DOHH2 (cell line): ENCODE measurements around the gene TRMT2A.

Experiments
- H3F3A ChIP-seq: fragments of 200-600 bp; sonication (generic), shearing (Covaris generic); 2 replicates; pipeline ENCODE4 v1.6.0; 2016; ENCODE audit warnings: antibody characterized with exemption, mild to moderate bottlenecking; ENCODE audit not compliant: control insufficient read depth, insufficient read depth
- H3K27ac ChIP-seq: fragments of 200-600 bp; sonication (generic); 2 replicates; pipeline ENCODE4 v1.5.1; 2014; ENCODE audit warnings: low read depth, mild to moderate bottlenecking, low read length, moderate library complexity
- H3K27me3 ChIP-seq: fragments of 200-600 bp; sonication (generic); 2 replicates; pipeline ENCODE4 v1.6.1; 2014; ENCODE audit warnings: mild to moderate bottlenecking, low read length, mixed read lengths; ENCODE audit not compliant: control insufficient read depth
- H3K36me3 ChIP-seq: fragments of 200-600 bp; sonication (generic); 2 replicates; pipeline ENCODE4 v1.6.1; 2014; ENCODE audit warnings: mild to moderate bottlenecking, low read length, moderate library complexity, mixed read lengths; ENCODE audit not compliant: control insufficient read depth
- H3K4me1 ChIP-seq: fragments of 200-600 bp; sonication (generic); 2 replicates; pipeline ENCODE4 v1.6.1; 2014; ENCODE audit warnings: mild to moderate bottlenecking, low read length, mixed read lengths; ENCODE audit not compliant: control insufficient read depth
- H3K4me2 ChIP-seq: fragments of 200-600 bp; sonication (generic); 2 replicates; pipeline ENCODE4 v1.6.0; 2014; ENCODE audit warnings: mild to moderate bottlenecking, low read length, moderate library complexity
- H3K4me3 ChIP-seq: fragments of 200-600 bp; sonication (generic); 2 replicates; pipeline ENCODE4 v1.5.1; 2014; ENCODE audit warnings: mild to moderate bottlenecking, low read length, mixed read lengths
- H3K79me2 ChIP-seq: fragments of 200-600 bp; sonication (generic); 2 replicates; pipeline ENCODE4 v1.6.1; 2014; ENCODE audit warnings: mild to moderate bottlenecking, low read length, mixed read lengths; ENCODE audit not compliant: control insufficient read depth
- H3K9me2 ChIP-seq: fragments of 200-600 bp; sonication (generic); replicated peaks from 2 replicates; pipeline ENCODE4 v1.6.1; 2014; ENCODE audit warnings: mild to moderate bottlenecking, low read length, mixed read lengths; ENCODE audit not compliant: control insufficient read depth
- H3K9me3 ChIP-seq: fragments of 200-600 bp; sonication (generic); 2 replicates; pipeline ENCODE4 v1.6.1; 2014; ENCODE audit warnings: antibody characterized with exemption, low read length, mixed read lengths; ENCODE audit not compliant: control insufficient read depth, insufficient read depth
- H4K20me1 ChIP-seq: fragments of 200-600 bp; sonication (generic); 2 replicates; pipeline ENCODE4 v1.6.0; 2014; ENCODE audit warnings: low read depth, mild to moderate bottlenecking, antibody characterized with exemption, low read length, moderate library complexity; ENCODE audit not compliant: control insufficient read depth, insufficient read depth
- CTCF ChIP-seq: fragments of 200-600 bp; sonication (generic); IDR thresholded peaks from one replicate; pipeline ENCODE4 v1.5.1; 2014; ENCODE audit warnings: antibody characterized with exemption, mild to moderate bottlenecking, low read depth, low read length; ENCODE audit not compliant: poor library complexity, severe bottlenecking
- EZH2phosphoT487 ChIP-seq: fragments of 200-600 bp; sonication (generic); IDR thresholded peaks from 2 replicates; pipeline ENCODE4 v1.6.1; 2017; ENCODE audit warnings: borderline replicate concordance, mild to moderate bottlenecking, antibody characterized with exemption, low read length, moderate library complexity, mixed read lengths

The TRMT2A gene

DNA sequence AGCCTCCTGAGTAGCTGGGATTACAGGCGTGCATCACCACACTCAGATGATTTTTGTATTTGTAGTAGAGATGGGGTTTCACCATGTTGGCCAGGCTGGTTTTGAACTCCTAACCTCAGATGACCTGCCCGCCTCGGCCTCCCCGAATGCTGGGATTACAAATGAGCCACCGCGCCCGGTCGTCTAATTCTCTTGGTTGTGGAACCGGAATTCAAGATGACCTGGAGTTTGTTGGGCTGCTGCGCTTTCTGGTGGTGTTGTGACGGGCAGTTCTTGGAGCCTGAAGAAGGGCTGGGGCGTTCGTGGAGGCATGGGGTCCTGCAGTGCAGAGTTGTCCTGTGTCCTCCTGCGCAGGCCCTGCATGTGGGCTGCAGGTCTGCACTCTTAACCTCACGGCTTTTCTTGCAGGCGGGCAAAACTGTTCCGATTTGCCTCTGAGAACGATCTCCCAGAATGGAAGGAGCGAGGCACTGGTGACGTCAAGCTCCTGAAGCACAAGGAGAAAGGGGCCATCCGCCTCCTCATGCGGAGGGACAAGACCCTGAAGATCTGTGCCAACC, 4.9 kb upstream of the TRMT2A start:
- Histone ChIP-seq H3K4me1 (peaks cover 21% of the 10 kb centered on the region), H3K27me3 (no peaks in the 10 kb centered on the region), H3K4me3 (no peak overlapping the region), H3K9me3 (no peaks in the 10 kb centered on the region), H3F3A (peaks cover 12% of the 10 kb centered on the region; the same call in 1 of the 2 replicates), H3K4me2 (no peak overlapping the region), H4K20me1 (peaks cover 24% of the 10 kb centered on the region), H3K9me2 (no peaks in the 10 kb centered on the region), H3K27ac (no peak overlapping the region), H3K79me2 (peaks cover 69% of the 10 kb centered on the region), H3K36me3 (peaks cover 90% of the 10 kb centered on the region)
- no peak for TF ChIP-seq EZH2phosphoT487
- no peak for TF ChIP-seq CTCF

DNA sequence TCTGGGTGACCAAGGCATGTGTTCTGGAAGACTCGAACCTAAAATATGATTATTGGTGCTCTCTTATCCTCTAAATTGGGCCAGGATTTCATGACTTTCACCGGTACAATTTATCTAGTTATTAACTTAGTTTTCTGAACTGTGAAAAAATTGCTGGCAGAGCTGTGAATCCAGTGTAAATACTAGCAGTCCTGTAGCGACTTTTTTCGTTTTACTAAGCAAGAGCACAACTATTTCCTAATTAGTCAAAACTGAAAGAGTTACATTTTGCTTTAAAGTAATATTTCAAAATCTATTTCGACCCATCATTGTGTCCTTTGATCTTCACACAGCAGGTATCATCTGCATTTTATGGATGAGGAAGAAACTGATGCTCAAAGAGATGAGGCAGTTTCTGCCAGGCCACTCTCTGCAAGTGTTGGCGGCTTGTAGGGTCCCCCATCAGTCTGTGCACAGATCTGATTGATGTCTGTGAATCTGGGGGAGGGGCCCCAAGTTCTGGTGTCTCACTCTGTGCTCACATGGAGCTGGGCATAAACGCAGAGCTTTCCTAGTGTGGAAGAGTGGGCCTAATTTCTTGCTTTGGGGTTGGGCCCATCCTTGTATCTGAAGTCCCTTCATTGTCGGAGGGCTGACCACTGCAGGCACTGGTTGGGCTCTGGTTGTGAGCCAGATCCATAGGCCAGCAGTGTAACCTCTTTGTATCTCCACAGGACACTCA, 1.4 kb upstream of the TRMT2A start:
- no peaks in the 10 kb centered on the region for H3K9me3 ChIP-seq
- peaks cover 90% of the 10 kb centered on the region for H3K36me3 ChIP-seq
- H4K20me1 ChIP-seq: peaks cover 22% of the 10 kb centered on the region
- peak overlapping the region; percentile 65 for H3K27ac ChIP-seq
- TF ChIP-seq CTCF (no peak), EZH2phosphoT487 (no peak)
- H3K4me3 ChIP-seq: peak overlapping the region; percentile 93
- H3K4me1 ChIP-seq: peaks cover 34% of the 10 kb centered on the region
- H3F3A ChIP-seq: no peaks in the 10 kb centered on the region
- H3K4me2 ChIP-seq: peak overlapping the region; percentile 84
- H3K27me3 ChIP-seq: no peaks in the 10 kb centered on the region
- no peaks in the 10 kb centered on the region for H3K9me2 ChIP-seq
- peaks cover 91% of the 10 kb centered on the region for H3K79me2 ChIP-seq

DNA sequence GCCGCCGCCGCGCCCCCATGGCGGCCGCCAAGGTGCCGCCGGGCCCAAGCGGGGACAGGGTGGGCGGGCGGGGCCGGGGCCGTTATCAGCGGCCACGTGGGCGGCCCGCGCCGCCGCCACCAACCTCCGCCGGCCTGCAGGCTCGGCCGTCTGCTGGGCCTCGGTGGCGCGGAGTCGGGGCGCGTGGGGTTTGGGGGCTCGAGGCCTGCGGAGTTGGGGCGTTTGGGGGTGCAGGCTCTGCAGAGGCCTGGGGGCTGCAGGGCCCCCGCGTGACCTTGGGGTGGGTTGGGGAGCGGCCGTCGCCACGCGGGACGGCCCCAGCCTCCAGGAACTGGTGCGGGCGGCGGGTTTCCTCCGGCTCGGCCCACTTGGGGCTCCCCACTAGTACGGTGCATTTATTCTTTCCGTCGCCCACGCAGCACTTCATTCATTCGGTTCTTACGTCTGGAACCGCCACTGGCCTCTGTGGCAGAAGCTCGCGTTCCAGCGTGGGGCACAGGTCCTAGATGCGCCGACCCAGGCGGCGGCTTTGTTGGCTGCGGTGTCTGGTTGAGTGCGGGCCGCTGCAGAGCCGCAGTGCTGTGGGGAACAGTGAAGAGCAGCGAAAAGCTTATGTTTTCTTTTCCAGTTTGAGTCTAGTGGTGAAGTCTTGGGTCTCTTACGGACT, 740 bp upstream of the TRMT2A start:
- Histone ChIP-seq H3K9me2 (no peaks in the 10 kb centered on the region), H3K4me2 (peak overlapping the region; percentile 84), H3K9me3 (no peaks in the 10 kb centered on the region), H3K4me1 (peaks cover 34% of the 10 kb centered on the region), H3K27ac (peak overlapping the region; percentile 65), H3F3A (no peaks in the 10 kb centered on the region), H3K79me2 (peaks cover 85% of the 10 kb centered on the region), H3K4me3 (peak overlapping the region; percentile 93), H4K20me1 (peaks cover 21% of the 10 kb centered on the region), H3K27me3 (no peaks in the 10 kb centered on the region), H3K36me3 (peaks cover 92% of the 10 kb centered on the region)
- TF ChIP-seq CTCF: no peak
- TF ChIP-seq EZH2phosphoT487: no peak
